H9 (cell line): ENCODE measurements around the gene PARM1. TPM values are rescaled to one million over a fixed set of nuclear protein-coding genes. Genes with fewer than 3 reads are reported as not detected.

Experiments
- DNase-seq: peaks from one replicate; pipeline ENCODE4 v3.0.0-alpha.2; 2017
- H2AFZ ChIP-seq: one replicate; pipeline ENCODE4 v1.6.1; 2013; ENCODE audit warnings: mild to moderate bottlenecking, low read length, control low read depth, moderate library complexity
- H2AK5ac ChIP-seq: 2 replicates; pipeline ENCODE4 v1.6.1; 2013; ENCODE audit warnings: low read length, control low read depth, mixed read lengths; ENCODE audit not compliant: insufficient read length
- H2BK120ac ChIP-seq: one replicate; pipeline ENCODE4 v1.6.1; 2013; ENCODE audit warnings: low read depth, mild to moderate bottlenecking, low read length, control low read depth, inconsistent platforms; ENCODE audit not compliant: poor library complexity, severe bottlenecking
- H2BK12ac ChIP-seq: 2 replicates; pipeline ENCODE4 v1.6.1; 2013; ENCODE audit warnings: low read length, control low read depth, mixed read lengths, low read depth; ENCODE audit not compliant: insufficient read length
- H2BK15ac ChIP-seq: 2 replicates; pipeline ENCODE4 v1.6.1; 2013; ENCODE audit warnings: low read depth, low read length, control low read depth
- H2BK20ac ChIP-seq: one replicate; pipeline ENCODE4 v1.6.1; 2013; ENCODE audit warnings: low read depth, mild to moderate bottlenecking, low read length, control low read depth, inconsistent platforms; ENCODE audit not compliant: poor library complexity, severe bottlenecking
- H2BK5ac ChIP-seq: 2 replicates; pipeline ENCODE4 v1.6.1; 2013; ENCODE audit warnings: low read length, control low read depth, mixed read lengths; ENCODE audit not compliant: insufficient read length
- H3K14ac ChIP-seq: 2 replicates; pipeline ENCODE4 v1.6.1; 2013; ENCODE audit warnings: low read length, control low read depth; ENCODE audit not compliant: insufficient read depth
- H3K18ac ChIP-seq: 2 replicates; pipeline ENCODE4 v1.6.1; 2013; ENCODE audit warnings: low read depth, mild to moderate bottlenecking, mixed read lengths, low read length, control low read depth; ENCODE audit not compliant: insufficient read length
- H3K23ac ChIP-seq: 2 replicates; pipeline ENCODE4 v1.6.1; 2013; ENCODE audit warnings: low read length, control low read depth, mixed read lengths, low read depth; ENCODE audit not compliant: insufficient read length
- H3K23me2 ChIP-seq: 2 replicates; pipeline ENCODE4 v1.6.1; 2013; ENCODE audit warnings: low read depth, mild to moderate bottlenecking, mixed read lengths, low read length, control low read depth; ENCODE audit not compliant: insufficient read length, poor library complexity, severe bottlenecking
- H3K27ac ChIP-seq: 2 replicates; pipeline ENCODE4 v1.5.1; 2013; ENCODE audit warnings: low read length, control low read depth, mixed read lengths, low read depth; ENCODE audit not compliant: insufficient read length
- H3K27me3 ChIP-seq: 2 replicates; pipeline ENCODE4 v1.6.1; 2013; ENCODE audit warnings: low read length, control low read depth, inconsistent platforms; ENCODE audit not compliant: insufficient read depth
- H3K4ac ChIP-seq: 2 replicates; pipeline ENCODE4 v1.6.1; 2013; ENCODE audit warnings: low read depth, mild to moderate bottlenecking, control low read depth, inconsistent platforms, low read length, moderate library complexity
- H3K4me1 ChIP-seq: 2 replicates; pipeline ENCODE4 v1.6.1; 2013; ENCODE audit warnings: low read length, control low read depth, inconsistent platforms; ENCODE audit not compliant: insufficient read depth
- H3K4me2 ChIP-seq: 2 replicates; pipeline ENCODE4 v1.6.1; 2013; ENCODE audit warnings: low read length, control low read depth, mixed read lengths; ENCODE audit not compliant: insufficient read length, insufficient read depth
- H3K56ac ChIP-seq: 2 replicates; pipeline ENCODE4 v1.6.1; 2013; ENCODE audit warnings: low read depth, mild to moderate bottlenecking, mixed read lengths, low read length, control low read depth; ENCODE audit not compliant: insufficient read length
- H3K79me1 ChIP-seq: 2 replicates; pipeline ENCODE4 v1.6.1; 2013; ENCODE audit warnings: low read depth, mild to moderate bottlenecking, moderate library complexity, low read length, control low read depth, inconsistent platforms; ENCODE audit not compliant: insufficient read depth, poor library complexity, severe bottlenecking
- H3K79me2 ChIP-seq: 2 replicates; pipeline ENCODE4 v1.6.1; 2013; ENCODE audit warnings: low read length, control low read depth, inconsistent platforms; ENCODE audit not compliant: insufficient read depth
- H3K9ac ChIP-seq: 2 replicates; pipeline ENCODE4 v1.6.1; 2013; ENCODE audit warnings: low read length, control low read depth, mixed read lengths; ENCODE audit not compliant: insufficient read length; ENCODE audit errors: extremely low read depth
- H3K9me3 ChIP-seq: one replicate; pipeline ENCODE4 v1.6.1; 2013; ENCODE audit warnings: low read depth, low read length, inconsistent platforms; ENCODE audit not compliant: control insufficient read depth
- H3T11ph ChIP-seq: one replicate; pipeline ENCODE4 v1.6.1; 2013; ENCODE audit warnings: mild to moderate bottlenecking, low read length, control low read depth, inconsistent platforms
- H4K20me1 ChIP-seq: one replicate; pipeline ENCODE4 v1.6.1; 2013; ENCODE audit not compliant: control insufficient read depth, insufficient read length, insufficient read depth
- H4K5ac ChIP-seq: 2 replicates; pipeline ENCODE4 v1.6.1; 2013; ENCODE audit warnings: low read depth, mild to moderate bottlenecking, mixed read lengths, low read length, control low read depth; ENCODE audit not compliant: insufficient read length
- H4K8ac ChIP-seq: replicated peaks from 2 replicates; pipeline ENCODE4 v1.6.1; 2013; ENCODE audit warnings: low read length, control low read depth, mixed read lengths, low read depth; ENCODE audit not compliant: insufficient read length
- H4K91ac ChIP-seq: 2 replicates; pipeline ENCODE4 v1.6.1; 2013; ENCODE audit warnings: low read depth, mild to moderate bottlenecking, moderate library complexity, mixed read lengths, low read length, control low read depth; ENCODE audit not compliant: insufficient read length
- H3K27ac Mint-ChIP-seq, 3 experiments: 2 replicates in 2 of 3; 3 replicates in 1 of 3; pipeline ENCODE4 v1.8.0; 2020 to 2021; ENCODE audit warnings: mixed read lengths in 3 of 3, mild to moderate bottlenecking in 1 of 3, moderate library complexity in 1 of 3
- H3K27me3 Mint-ChIP-seq: 2 replicates; pipeline ENCODE4 v1.8.0; 2021; ENCODE audit warnings: low read depth, mild to moderate bottlenecking, moderate library complexity, mixed read lengths
- H3K36me3 Mint-ChIP-seq, 3 experiments: 2 replicates in 2 of 3; 3 replicates in 1 of 3; pipeline ENCODE4 v1.8.0; 2020 to 2021; ENCODE audit warnings: low read depth in 3 of 3, mixed read lengths in 3 of 3; ENCODE audit not compliant: insufficient read depth in 1 of 3
- H3K4me1 Mint-ChIP-seq, 2 experiments: 2 replicates each; pipeline ENCODE4 v1.8.0; 2020; ENCODE audit warnings: mixed read lengths in 2 of 2
- H3K4me3 Mint-ChIP-seq, 2 experiments: 2 replicates in 1 of 2; 3 replicates in 1 of 2; pipeline ENCODE4 v1.8.0; 2020 to 2021; ENCODE audit warnings: mild to moderate bottlenecking in 2 of 2, mixed read lengths in 2 of 2, moderate library complexity in 1 of 2
- H3K9me3 Mint-ChIP-seq, 2 experiments: 2 replicates in 1 of 2; 3 replicates in 1 of 2; pipeline ENCODE4 v1.8.0; 2020; ENCODE audit warnings: mild to moderate bottlenecking in 2 of 2, mixed read lengths in 2 of 2, moderate library complexity in 1 of 2
- WGBS: extraction: QIAGEN DNeasy Blood & Tissue Kit; methylation state at CpG from one replicate; pipeline ENCODE4 v1.1.7; 2013; ENCODE audit warnings: missing lambda C conversion rate, low lambda C conversion rate, mixed read lengths; ENCODE audit not compliant: insufficient read length; ENCODE audit errors: extremely low coverage; 5-methylcytosine and 5-hydroxymethylcytosine counted together
- long read RNA-seq: library from polyadenylated mRNA; unstranded; transcript quantifications from one replicate; pipeline ENCODE4 v2.0.0, GENCODE V29; 2020
- total RNA-seq: library from RNA; stranded (reverse); gene quantifications from 2 replicates; pipeline ENCODE4 v1.2.1, GENCODE V29; 2021
- TF ChIP-seq, protein P1 (sequence below): fragments of 200-600 bp; sonication (generic); conservative IDR thresholded peaks from 3 replicates; pipeline ENCODE4 v1.8.0; 2021; ENCODE audit warnings: antibody characterized with exemption, mild to moderate bottlenecking

The PARM1 gene, protein sequence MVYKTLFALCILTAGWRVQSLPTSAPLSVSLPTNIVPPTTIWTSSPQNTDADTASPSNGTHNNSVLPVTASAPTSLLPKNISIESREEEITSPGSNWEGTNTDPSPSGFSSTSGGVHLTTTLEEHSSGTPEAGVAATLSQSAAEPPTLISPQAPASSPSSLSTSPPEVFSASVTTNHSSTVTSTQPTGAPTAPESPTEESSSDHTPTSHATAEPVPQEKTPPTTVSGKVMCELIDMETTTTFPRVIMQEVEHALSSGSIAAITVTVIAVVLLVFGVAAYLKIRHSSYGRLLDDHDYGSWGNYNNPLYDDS
- total RNA-seq, result 1.4 and 2.0 TPM in 2 replicates
- long read RNA-seq, full-length matches to known transcripts, result 9 of 10 reads
- long read RNA-seq, partial matches to known transcripts, result 1 of 10 reads
- long read RNA-seq, other reads (novel, unspliced or antisense), result 0 of 10 reads

DNA sequence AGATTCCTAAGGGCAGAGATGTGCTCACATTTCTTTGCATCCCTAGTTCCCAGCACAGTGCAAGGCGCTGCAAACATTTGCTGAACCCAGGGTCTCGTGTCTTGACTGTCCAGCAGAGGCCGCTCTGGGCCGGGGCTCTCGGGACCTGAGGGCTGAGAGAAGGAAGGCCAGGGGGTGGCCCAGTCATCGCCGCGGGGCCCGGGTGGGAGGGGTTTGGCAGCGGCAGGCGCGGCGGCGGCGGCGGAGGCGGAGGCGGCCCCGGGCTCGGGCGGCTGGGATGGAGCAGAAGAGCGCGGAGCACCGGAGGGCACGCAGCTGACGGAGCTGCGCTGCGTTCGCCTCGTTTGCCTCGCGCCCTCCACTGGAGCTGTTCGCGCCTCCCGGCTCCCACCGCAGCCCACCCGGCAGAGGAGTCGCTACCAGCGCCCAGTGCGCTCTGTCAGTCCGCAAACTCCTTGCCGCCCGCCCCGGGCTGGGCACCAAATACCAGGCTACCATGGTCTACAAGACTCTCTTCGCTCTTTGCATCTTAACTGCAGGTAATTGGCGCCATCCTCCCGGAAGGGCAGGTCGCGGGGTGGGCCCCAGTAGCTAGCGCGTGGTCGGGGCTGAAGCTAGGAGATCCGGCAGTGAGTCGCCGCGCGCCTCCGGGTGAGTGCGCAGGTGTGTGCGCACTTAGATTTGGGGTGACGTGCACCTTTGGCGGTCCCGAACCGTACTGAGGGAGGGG, at the start of gene PARM1:
TSS of gene PARM1 (plus strand) at position 285 of the 730 bp plus-strand sequence. CDS start at position 497, 212 bp downstream.
- no peak within 1 kb of the TSS for H3K27ac ChIP-seq
- H4K8ac ChIP-seq, result no peak within 1 kb of the TSS

More for the DNA sequence above, at the start of gene PARM1:
- no CpG with 5 or more reads among the region's 64 CpGs for WGBS
- no peak within 1 kb of the TSS for H4K91ac ChIP-seq
- no peak within 1 kb of the TSS for H3K9ac ChIP-seq
- H3K79me1 ChIP-seq, result no peaks in the 10 kb centered on the region
- H2BK12ac ChIP-seq, result no peak within 1 kb of the TSS
- H3K4me1 Mint-ChIP-seq, result peaks cover 18 to 25% of the 10 kb centered on the region in 2 experiments
- no peak within 1 kb of the TSS for H3T11ph ChIP-seq
- H3K27ac Mint-ChIP-seq, result peak within 1 kb of the TSS in 1 of 3 experiments; percentile 80; a peak in 1 of 7 replicates
- no peak within 1 kb of the TSS for H3K23ac ChIP-seq
- H3K36me3 Mint-ChIP-seq, result peaks cover 0 to 2% (median 0%) of the 10 kb centered on the region in 3 experiments; a peak in 1 of 7 replicates
- TF ChIP-seq, protein P1, sequence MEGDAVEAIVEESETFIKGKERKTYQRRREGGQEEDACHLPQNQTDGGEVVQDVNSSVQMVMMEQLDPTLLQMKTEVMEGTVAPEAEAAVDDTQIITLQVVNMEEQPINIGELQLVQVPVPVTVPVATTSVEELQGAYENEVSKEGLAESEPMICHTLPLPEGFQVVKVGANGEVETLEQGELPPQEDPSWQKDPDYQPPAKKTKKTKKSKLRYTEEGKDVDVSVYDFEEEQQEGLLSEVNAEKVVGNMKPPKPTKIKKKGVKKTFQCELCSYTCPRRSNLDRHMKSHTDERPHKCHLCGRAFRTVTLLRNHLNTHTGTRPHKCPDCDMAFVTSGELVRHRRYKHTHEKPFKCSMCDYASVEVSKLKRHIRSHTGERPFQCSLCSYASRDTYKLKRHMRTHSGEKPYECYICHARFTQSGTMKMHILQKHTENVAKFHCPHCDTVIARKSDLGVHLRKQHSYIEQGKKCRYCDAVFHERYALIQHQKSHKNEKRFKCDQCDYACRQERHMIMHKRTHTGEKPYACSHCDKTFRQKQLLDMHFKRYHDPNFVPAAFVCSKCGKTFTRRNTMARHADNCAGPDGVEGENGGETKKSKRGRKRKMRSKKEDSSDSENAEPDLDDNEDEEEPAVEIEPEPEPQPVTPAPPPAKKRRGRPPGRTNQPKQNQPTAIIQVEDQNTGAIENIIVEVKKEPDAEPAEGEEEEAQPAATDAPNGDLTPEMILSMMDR, result peak; percentile 82
- H3K9me3 Mint-ChIP-seq, result peaks cover 0 to 2% of the 10 kb centered on the region in 2 experiments; a peak in 2 of 5 replicates
- peak within 1 kb of the TSS; percentile 97 for H3K4me2 ChIP-seq
- no peak within 1 kb of the TSS for H2BK20ac ChIP-seq
- peak; percentile 94 for DNase-seq
- peak within 1 kb of the TSS; percentile 76 to 91 for H3K4me3 Mint-ChIP-seq
- H3K27me3 ChIP-seq, result peaks cover 18% of the 10 kb centered on the region; the same call in 1 of the 2 replicates
- H3K23me2 ChIP-seq, result peaks cover 14% of the 10 kb centered on the region
- H3K9me3 ChIP-seq, result no peaks in the 10 kb centered on the region
- no peak within 1 kb of the TSS for H2AFZ ChIP-seq
- no peak within 1 kb of the TSS for H3K56ac ChIP-seq
- no peak within 1 kb of the TSS for H3K18ac ChIP-seq
- no peaks in the 10 kb centered on the region for H3K79me2 ChIP-seq
- peaks cover 2% of the 10 kb centered on the region; the same call in 1 of the 2 replicates for H3K4me1 ChIP-seq
- no peak within 1 kb of the TSS for H3K4ac ChIP-seq
- H2BK15ac ChIP-seq, result no peak within 1 kb of the TSS
- no peaks in the 10 kb centered on the region for H4K20me1 ChIP-seq
- H3K14ac ChIP-seq, result no peak within 1 kb of the TSS
- H4K5ac ChIP-seq, result no peak within 1 kb of the TSS
- H2AK5ac ChIP-seq, result no peak within 1 kb of the TSS
- no peak within 1 kb of the TSS for H2BK120ac ChIP-seq
- peaks cover 43% of the 10 kb centered on the region for H3K27me3 Mint-ChIP-seq
- no peak within 1 kb of the TSS for H2BK5ac ChIP-seq
